Stimulated activated CD8-positive, alpha-beta memory T cell treated with anti-CD3 and anti-CD28 coated beads, Interleukin-12 subunit alpha, Interleukin-12 subunit beta, amount 100 ng/mL, for 24 hours (primary cell): Measurements from ENCODE around the gene CCDC57.
A peak's percentile ranks its signal among the peaks of the same experiment; 100 is the strongest.
"Not testable (repeated sequence)": the region's sequence is repeated elsewhere in the genome, so short reads cannot be mapped to it uniquely, and the experiment has no call there.

Experiments
- DNase-seq: peaks from one replicate; pipeline ENCODE4 v3.0.0-alpha.2; 2020; ENCODE audit errors: extremely low read depth

Gene CCDC57

DNA sequence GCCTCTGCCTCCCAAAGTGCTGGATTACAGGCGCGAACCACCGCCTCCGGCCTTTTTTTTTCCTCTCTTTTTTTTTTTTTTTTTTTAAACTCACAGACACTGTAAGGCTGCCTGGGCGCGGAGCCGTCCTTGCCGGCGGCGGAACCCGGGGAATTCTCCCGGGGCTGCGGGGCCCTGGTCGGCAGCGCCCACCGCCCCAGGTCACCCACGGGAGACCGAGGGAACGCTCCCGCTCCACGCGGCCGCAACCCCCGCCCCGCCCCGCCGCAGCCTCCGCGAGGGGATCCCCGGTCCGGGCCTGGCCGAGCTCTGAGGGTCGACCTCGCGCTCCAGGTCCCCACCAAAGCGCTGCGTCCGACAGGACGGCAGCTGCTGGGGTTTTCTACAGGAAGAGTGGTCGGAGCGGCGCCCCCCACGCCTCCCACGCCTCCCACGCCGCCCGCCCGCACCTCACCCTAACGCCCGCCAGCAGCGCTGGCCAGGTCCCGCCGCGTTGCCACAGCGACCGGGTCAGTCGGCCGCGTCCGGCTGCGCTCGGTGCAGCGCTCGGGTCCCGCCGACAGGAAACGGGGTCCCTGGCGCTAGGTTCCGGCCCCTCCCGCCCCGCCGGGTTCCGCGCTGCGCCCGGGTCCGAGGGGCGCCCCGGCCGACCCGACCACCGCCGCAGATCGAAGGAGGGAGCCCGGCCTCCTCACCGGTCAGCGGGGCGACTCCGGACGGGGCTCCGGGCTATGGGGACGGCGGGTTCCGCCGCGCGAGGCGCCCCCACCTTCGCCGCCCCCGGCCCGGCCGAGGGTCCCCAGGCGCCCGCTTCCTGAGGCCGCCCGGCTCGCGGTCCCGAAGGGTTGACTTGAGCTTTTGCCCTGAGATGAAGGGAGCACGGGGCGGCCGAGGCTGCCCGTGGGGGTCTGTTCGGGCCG lies at the start of gene CCDC57:
Gene CCDC57 (minus strand): TSS at position 512 of the 920 bp plus-strand sequence. CDS start 10,898 bp downstream, outside the sequence.
- DNase-seq, result no peak

- no peak for DNase-seq
These were observed 49.7 kb upstream of the CCDC57 start for GRCh38 chr17:82262344-82262743.

GRCh38 chr17:82259972-82260961 lies 47.6 kb upstream of the CCDC57 start:
- DNase-seq, result not testable (repeated sequence)

- no peak for DNase-seq
These were observed 45.9 kb upstream of the CCDC57 start for GRCh38 chr17:82258555-82258954.

- DNase-seq, result peak; percentile 46
These were observed 44.8 kb upstream of the CCDC57 start for GRCh38 chr17:82257473-82257872.

DNA sequence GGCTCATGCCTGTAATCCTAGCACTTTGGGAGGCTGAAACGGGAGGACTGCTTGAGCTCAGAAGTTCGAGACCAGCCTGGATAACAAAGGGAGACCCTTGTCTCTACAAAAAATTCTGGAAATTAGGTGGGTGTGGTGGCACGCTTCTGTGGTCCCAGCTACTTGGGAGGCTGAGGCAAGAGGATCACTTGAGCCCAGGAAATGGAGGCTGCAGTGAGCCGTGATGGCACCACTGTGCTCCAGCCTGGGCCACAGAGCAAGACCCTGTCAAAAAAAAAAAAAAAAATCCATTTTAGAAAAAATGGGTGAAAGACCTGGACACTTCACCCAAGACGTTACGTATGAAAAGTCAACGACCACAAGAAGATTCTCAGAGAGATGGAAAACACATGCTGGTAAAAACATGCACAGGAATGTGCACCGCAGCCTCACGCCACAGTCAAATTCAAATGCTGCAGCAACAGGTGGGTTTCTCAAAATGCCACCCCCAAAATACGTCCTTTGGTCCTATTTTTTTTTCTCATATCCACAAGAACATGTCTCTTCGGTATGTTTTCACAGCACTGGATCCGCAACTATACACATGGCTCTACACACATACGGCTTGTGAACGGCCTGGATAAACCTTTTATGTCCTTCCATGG lies 43.7 kb upstream of the CCDC57 start:
- DNase-seq, result no peak

- DNase-seq, result no peak
These were observed 42.8 kb upstream of the CCDC57 start for GRCh38 chr17:82255402-82255972.

DNA sequence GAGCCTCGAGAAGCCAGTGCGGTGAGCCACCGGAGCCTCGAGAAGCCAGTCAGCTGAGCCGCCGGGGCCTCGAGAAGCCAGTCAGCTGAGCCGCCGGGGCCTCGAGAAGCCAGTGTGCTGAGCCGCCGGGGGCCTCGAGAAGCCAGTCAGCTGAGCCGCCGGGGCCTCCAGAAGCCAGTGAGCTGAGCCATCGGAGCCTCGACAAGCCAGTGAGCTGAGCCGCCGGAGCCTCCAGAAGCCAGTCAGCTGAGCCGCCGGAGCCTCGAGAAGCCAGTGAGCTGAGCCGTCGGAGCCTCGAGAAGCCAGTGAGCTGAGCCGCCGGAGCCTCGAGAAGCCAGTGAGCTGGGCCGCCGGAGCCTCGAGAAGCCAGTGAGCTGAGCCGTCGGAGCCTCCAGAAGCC lies 42.1 kb upstream of the CCDC57 start:
- DNase-seq, result not testable (repeated sequence)

DNA sequence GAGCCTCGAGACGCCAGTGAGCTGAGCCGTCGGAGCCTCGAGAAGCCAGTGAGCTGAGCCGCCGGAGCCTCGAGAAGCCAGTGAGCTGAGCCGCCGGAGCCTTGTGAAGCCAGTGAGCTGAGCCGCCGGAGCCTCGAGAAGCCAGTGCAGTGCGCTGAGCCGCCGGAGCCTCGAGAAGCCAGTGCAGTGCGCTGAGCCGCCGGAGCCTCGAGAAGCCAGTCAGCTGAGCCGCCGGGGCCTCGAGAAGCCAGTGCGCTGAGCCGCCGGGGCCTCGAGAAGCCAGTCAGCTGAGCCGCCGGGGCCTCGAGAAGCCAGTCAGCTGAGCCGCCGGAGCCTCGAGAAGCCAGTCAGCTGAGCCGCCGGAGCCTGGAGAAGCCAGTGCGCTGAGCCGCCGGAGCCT lies 41.5 kb upstream of the CCDC57 start:
- DNase-seq, result not testable (repeated sequence)

DNA sequence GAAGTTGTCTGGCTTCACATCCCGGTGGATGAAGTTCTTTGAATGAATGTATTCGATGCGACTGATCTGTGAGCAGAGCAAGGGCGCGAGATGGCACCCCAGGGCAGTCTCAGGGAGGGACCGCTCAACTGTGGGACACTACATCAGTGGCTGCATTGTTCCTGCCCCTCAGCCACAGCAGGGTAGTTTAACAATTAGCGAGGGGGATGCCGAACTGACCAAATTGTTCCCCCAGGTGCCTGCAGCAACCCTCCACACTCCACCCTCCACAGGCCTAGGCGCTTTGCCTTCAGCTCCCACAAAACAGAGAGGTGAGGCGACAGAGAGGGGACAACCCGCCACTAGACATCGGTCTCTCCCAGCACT lies 40.5 kb upstream of the CCDC57 start:
- DNase-seq, result no peak

GRCh38 chr17:82252511-82253178 lies 40.0 kb upstream of the CCDC57 start:
- DNase-seq, result no peak

- DNase-seq, result no peak
These were observed 38.3 kb upstream of the CCDC57 start for GRCh38 chr17:82250868-82251500.

GRCh38 chr17:82249896-82250581 lies 37.4 kb upstream of the CCDC57 start:
- DNase-seq, result no peak

GRCh38 chr17:82248815-82249674 lies 36.4 kb upstream of the CCDC57 start:
- DNase-seq, result no peak

DNA sequence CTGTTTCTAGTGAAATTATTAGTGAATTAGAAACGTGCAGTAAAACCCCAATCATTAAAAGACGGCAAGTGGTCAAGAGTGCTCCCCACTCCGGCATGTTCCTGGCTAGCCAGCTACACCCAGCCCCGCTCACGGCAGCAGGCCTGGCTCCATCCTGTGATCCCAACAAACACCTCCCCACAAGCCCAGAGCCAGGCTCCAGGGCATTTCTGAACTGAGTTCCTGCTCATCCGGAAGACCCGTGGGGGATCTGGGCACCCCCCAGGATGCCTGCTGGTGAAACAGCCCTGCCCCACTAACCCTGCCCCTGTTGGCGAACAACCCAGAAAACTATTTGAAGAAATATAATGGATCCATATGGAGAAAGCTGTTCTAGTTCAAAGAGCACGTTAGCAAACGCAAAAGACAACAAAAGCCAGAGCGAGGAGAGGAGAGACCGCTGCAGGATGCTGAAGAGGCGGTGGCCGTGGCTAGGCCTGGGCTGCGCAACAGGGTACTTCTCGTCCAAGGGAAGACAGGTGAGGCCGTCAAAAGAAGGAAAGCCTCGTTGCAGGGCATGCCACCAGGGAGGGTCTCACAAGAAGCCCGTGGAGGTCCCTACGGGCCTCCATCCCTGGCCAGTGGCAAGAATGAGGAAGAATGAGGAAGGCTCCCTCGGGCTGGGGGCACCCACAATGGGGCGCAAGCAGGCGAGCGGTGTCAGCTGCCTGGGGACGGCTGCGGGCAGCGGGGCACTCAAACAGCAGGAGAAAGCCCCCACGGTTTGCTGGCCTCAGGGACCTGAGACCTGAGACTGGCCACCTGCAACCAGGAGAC lies 35.4 kb upstream of the CCDC57 start:
- no peak for DNase-seq

DNA sequence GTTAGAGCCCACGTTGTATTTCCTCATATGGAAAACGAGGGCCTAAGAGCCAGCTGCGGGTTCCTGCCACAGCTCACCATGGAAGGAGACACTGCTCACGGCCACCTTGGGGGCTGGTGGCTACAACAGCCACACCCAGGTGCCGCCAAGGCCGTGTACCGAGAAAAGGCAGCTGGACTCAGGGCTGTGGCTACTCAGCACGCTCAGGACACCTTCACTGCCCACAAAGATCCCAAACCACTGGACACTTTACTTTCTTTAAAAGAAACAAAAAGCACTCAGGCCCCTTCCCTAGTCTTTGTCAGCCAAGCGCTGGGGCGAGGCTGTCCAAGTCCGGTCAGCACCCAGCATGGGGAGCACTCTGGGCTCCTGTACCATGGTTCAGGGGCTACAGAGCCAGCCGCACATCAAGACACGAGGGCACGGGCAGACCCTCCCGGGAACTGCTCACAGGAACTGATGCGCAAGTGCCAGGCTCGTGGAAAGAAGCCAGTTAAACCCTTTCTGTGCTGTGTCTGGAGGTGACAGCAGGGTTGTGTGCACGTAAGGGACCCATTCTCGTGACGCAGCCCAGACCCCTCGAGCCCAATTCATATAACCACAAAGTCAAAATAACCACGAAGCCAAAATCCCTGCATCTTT lies 34.7 kb upstream of the CCDC57 start:
- DNase-seq, result no peak

GRCh38 chr17:82246365-82247181 lies 33.9 kb upstream of the CCDC57 start:
- DNase-seq, result no peak
